ENCODE data around the gene CYREN. TPM values are rescaled to one million over a fixed set of nuclear protein-coding genes. Genes with fewer than 3 reads are reported as not detected.

CYREN gene
- total and polyA plus RNA-seq, 2 experiments from 2014 or later, result 22.7 to 70.6 TPM

- no peak for TF ChIP-seq ZNF462 (CRISPR knock-in tag; IDR thresholded peaks at IDR 0.05)
- TF ChIP-seq CREB1 (CRISPR knock-in tag; IDR thresholded peaks at IDR 0.05; ENCODE audit: low read depth), result no peak
Measured at GRCh38 chr7:135162382-135163001, 8.0 kb downstream of the CYREN start (continued).

GRCh38 chr7:135161669-135162068 is 8.8 kb downstream of the CYREN start:
- H3K79me2 ChIP-seq (replicated peaks; ENCODE audit: insufficient read depth), result no peaks in the 10 kb centered on the region
- H3K27me3 ChIP-seq (ENCODE audit: insufficient read depth), result no peaks in the 10 kb centered on the region
- peaks cover 23% of the 10 kb centered on the region for H3K4me1 ChIP-seq (ENCODE audit: insufficient read depth)
- H2AFZ ChIP-seq, result no peak overlapping the region
- no peak overlapping the region for H3K4me3 ChIP-seq
- DNase-seq (ENCODE audit: low spot score) (no peak), ATAC-seq (no peak)
- H3F3A ChIP-seq (replicated peaks; ENCODE audit: low read depth), result no peaks in the 10 kb centered on the region
- Mint-ChIP-seq H3K4me3 (no peak overlapping the region), H3K36me3 (ENCODE audit: low read depth) (peaks cover 96% of the 10 kb centered on the region), H3K9me3 (peaks cover 65% of the 10 kb centered on the region), H3K27ac (peak overlapping the region; percentile 62; the same call in 1 of the 2 replicates), H3K27me3 (ENCODE audit: insufficient read depth, low read depth, poor library complexity) (peaks cover 7% of the 10 kb centered on the region), H3K4me1 (peaks cover 20% of the 10 kb centered on the region)
- peaks cover 4% of the 10 kb centered on the region; the same call in 1 of the 2 replicates for H3K9me2 ChIP-seq (ENCODE audit: insufficient read depth)
- no peak overlapping the region for H3K4me2 ChIP-seq
- peaks cover 14% of the 10 kb centered on the region; the same call in 1 of the 2 replicates for H3K36me3 ChIP-seq (ENCODE audit: insufficient read depth)
- H4K20me1 ChIP-seq (replicated peaks; ENCODE audit: insufficient read depth), result peaks cover 4% of the 10 kb centered on the region; the same call in 1 of the 2 replicates
- H3K27ac ChIP-seq (ENCODE audit: low read depth), result no peak overlapping the region
- no peak for TF ChIP-seq ZNF331 (CRISPR knock-in tag; IDR thresholded peaks at IDR 0.05; ENCODE audit: low read depth)
- no peak for TF ChIP-seq EZH2 (IDR thresholded peaks at IDR 0.05; ENCODE audit: low read depth, unreplicated experiment)
- no peak for TF ChIP-seq CTCF (conservative IDR thresholded peaks at IDR 0.05; ENCODE audit: low read depth in 2 of 2)
- no peak for TF ChIP-seq REST (IDR thresholded peaks at IDR 0.05; ENCODE audit: unreplicated experiment)
- TF ChIP-seq JUNB (IDR thresholded peaks at IDR 0.05; ENCODE audit: unreplicated experiment), result no peak
- TF ChIP-seq EZH2phosphoT487 (IDR thresholded peaks at IDR 0.05; ENCODE audit: unreplicated experiment), result no peak
